ENCODE results near the gene EVX2. TPM values are rescaled to one million over a fixed set of nuclear protein-coding genes. Genes with fewer than 3 reads are reported as not detected.
A peak's percentile ranks its signal among the peaks of the same experiment; 100 is the strongest.

The EVX2 gene
- total RNA-seq, 1 experiment from 2014 or later, result not detected

GRCh38 chr2:176131848-176132158 lies 48.0 kb upstream of the EVX2 start:
- CTCF ChIA-PET, result interaction anchor here (1.6 kb wide), 1 partner anchor 520 kb away, joined by 5 read pairs; no protein-coding TSS in a partner anchor
- Histone ChIP-seq H3K27me3 (ENCODE audit: insufficient read depth, low read depth) (peaks cover 32% of the 10 kb centered on the region), H3K27ac (no peak overlapping the region), H3K4me1 (replicated peaks; ENCODE audit: insufficient read depth) (no peaks in the 10 kb centered on the region), H3K4me2 (no peak overlapping the region), H3K9me3 (ENCODE audit: insufficient read depth, low read depth) (no peaks in the 10 kb centered on the region), H2AFZ (no peak overlapping the region), H3K79me2 (ENCODE audit: low read depth) (no peaks in the 10 kb centered on the region), H3F3A (ENCODE audit: insufficient read depth, low read depth) (no peaks in the 10 kb centered on the region), H3K9me2 (ENCODE audit: insufficient read depth) (no peaks in the 10 kb centered on the region), H3K4me3 (no peak overlapping the region), H3K36me3 (ENCODE audit: low read depth) (no peaks in the 10 kb centered on the region), H4K20me1 (ENCODE audit: insufficient read depth) (no peaks in the 10 kb centered on the region)
- TF ChIP-seq EZH2 (IDR thresholded peaks at IDR 0.05; ENCODE audit: low read depth) (no peak), CTCF (conservative IDR thresholded peaks at IDR 0.05) (no peak)
- BruUV-seq (replicated peaks), result no TSS peak
- DNase-seq, result no peak
- POLR2A ChIA-PET (ENCODE audit: unreplicated experiment), result no interaction called here
- intact Hi-C loops (cut with micrococcal nuclease; ENCODE audit: unreplicated experiment), result no loop called here

GRCh38 chr2:176130957-176131847 lies 47.4 kb upstream of the EVX2 start:
- intact Hi-C loops (cut with micrococcal nuclease; ENCODE audit: unreplicated experiment), result no loop called here
- no peak for DNase-seq
- H3K9me2 ChIP-seq (ENCODE audit: insufficient read depth), result no peaks in the 10 kb centered on the region
- H3K36me3 ChIP-seq (ENCODE audit: low read depth), result no peaks in the 10 kb centered on the region
- no peaks in the 10 kb centered on the region for H3K79me2 ChIP-seq (ENCODE audit: low read depth)
- H3K27me3 ChIP-seq (ENCODE audit: insufficient read depth, low read depth), result peaks cover 36% of the 10 kb centered on the region
- no peaks in the 10 kb centered on the region for H3K9me3 ChIP-seq (ENCODE audit: insufficient read depth, low read depth)
- no peaks in the 10 kb centered on the region for H3K4me1 ChIP-seq (replicated peaks; ENCODE audit: insufficient read depth)
- no peak overlapping the region; the same call in 1 of the 2 replicates for H2AFZ ChIP-seq
- H3K4me2 ChIP-seq, result peak overlapping the region; percentile 63
- peak overlapping the region; percentile 32; the same call in 1 of the 2 replicates for H3K4me3 ChIP-seq
- TF ChIP-seq CTCF (conservative IDR thresholded peaks at IDR 0.05) (no peak), EZH2 (IDR thresholded peaks at IDR 0.05; ENCODE audit: low read depth) (no peak)
- no peaks in the 10 kb centered on the region for H4K20me1 ChIP-seq (ENCODE audit: insufficient read depth)
- no TSS peak for BruUV-seq (replicated peaks)
- ChIA-PET POLR2A (ENCODE audit: unreplicated experiment) (interaction anchor here (0.5 to 0.6 kb wide), 2 partner anchors 485 to 964 kb away, joined by 6 to 8 read pairs; no protein-coding TSS in a partner anchor), CTCF (interaction anchor here (0.6 to 1.6 kb wide), 4 partner anchors 504 to 1204 kb away, joined by 3 to 20 read pairs (median 6); no protein-coding TSS in a partner anchor)
- no peaks in the 10 kb centered on the region for H3F3A ChIP-seq (ENCODE audit: insufficient read depth, low read depth)
- H3K27ac ChIP-seq, result no peak overlapping the region

DNA sequence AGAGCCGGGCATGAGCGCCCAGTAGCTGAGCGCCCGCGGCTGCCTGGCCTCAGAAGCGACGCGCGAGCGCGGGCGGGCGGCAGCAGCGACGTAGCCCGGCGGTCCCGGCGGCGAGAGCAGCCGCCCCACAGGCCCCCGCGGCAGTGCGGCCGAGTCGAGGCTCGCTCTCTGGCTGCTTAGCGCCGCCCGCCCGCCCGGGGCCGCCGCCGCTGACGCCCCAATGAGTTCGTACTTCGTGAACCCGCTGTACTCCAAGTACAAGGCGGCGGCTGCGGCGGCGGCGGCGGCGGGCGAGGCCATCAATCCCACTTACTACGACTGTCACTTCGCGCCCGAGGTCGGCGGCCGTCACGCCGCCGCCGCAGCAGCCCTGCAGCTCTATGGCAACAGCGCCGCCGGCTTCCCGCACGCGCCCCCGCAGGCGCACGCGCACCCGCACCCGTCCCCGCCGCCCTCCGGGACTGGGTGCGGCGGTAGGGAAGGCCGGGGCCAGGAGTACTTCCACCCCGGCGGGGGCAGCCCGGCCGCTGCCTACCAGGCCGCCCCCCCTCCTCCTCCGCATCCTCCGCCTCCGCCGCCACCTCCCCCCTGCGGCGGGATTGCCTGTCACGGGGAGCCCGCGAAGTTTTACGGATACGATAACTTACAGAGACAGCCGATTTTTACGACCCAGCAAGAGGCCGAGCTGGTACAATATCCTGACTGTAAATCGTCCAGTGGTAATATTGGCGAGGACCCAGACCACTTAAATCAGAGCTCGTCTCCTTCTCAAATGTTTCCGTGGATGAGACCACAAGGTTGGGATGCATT lies 46.6 kb upstream of the EVX2 start:
- Histone ChIP-seq H3K27ac (no peak overlapping the region), H3K4me1 (replicated peaks; ENCODE audit: insufficient read depth) (no peaks in the 10 kb centered on the region), H3K9me2 (ENCODE audit: insufficient read depth) (no peaks in the 10 kb centered on the region), H3K4me3 (peak overlapping the region; percentile 32; the same call in 1 of the 2 replicates), H3K27me3 (ENCODE audit: insufficient read depth, low read depth) (peaks cover 43% of the 10 kb centered on the region), H2AFZ (no peak overlapping the region; the same call in 1 of the 2 replicates), H3K79me2 (ENCODE audit: low read depth) (no peaks in the 10 kb centered on the region), H4K20me1 (ENCODE audit: insufficient read depth) (no peaks in the 10 kb centered on the region), H3F3A (ENCODE audit: insufficient read depth, low read depth) (no peaks in the 10 kb centered on the region), H3K36me3 (ENCODE audit: low read depth) (no peaks in the 10 kb centered on the region), H3K4me2 (peak overlapping the region; percentile 63), H3K9me3 (ENCODE audit: insufficient read depth, low read depth) (no peaks in the 10 kb centered on the region)
- CTCF ChIA-PET, result interaction anchor here (0.6 to 1.6 kb wide), 3 partner anchors 424 to 521 kb away, joined by 3 to 5 read pairs (median 3); no protein-coding TSS in a partner anchor
- intact Hi-C loops (cut with micrococcal nuclease; ENCODE audit: unreplicated experiment), result no loop called here
- POLR2A ChIA-PET (ENCODE audit: unreplicated experiment), result interaction anchor here (0.5 to 0.6 kb wide), 2 partner anchors 486 to 963 kb away, joined by 6 to 8 read pairs; no protein-coding TSS in a partner anchor
- DNase-seq, result peak in 1 of 2 experiments; percentile 36
- BruUV-seq (replicated peaks), result no TSS peak
- TF ChIP-seq CTCF (conservative IDR thresholded peaks at IDR 0.05), result no peak
- peak; percentile 97 for TF ChIP-seq EZH2 (IDR thresholded peaks at IDR 0.05; ENCODE audit: low read depth)
